Ishikawa (cell line): ENCODE results near the gene RPUSD1.

Experiments used
- CEBPB ChIP-seq: IDR thresholded peaks from 2 replicates; pipeline ENCODE4 v1.6.1; 2012
- CREB1 ChIP-seq: IDR thresholded peaks from 2 replicates; pipeline ENCODE4 v1.6.1; 2012; ENCODE audit warnings: low read depth
- EGR1 ChIP-seq: IDR thresholded peaks from 2 replicates; pipeline ENCODE4 v1.6.1; 2012
- EP300 ChIP-seq: IDR thresholded peaks from 2 replicates; pipeline ENCODE4 v1.6.1; 2012; ENCODE audit warnings: borderline replicate concordance
- FOXM1 ChIP-seq: IDR thresholded peaks from 2 replicates; pipeline ENCODE4 v1.6.1; 2012; ENCODE audit warnings: low read depth, borderline replicate concordance
- MAX ChIP-seq: IDR thresholded peaks from 2 replicates; pipeline ENCODE4 v1.6.1; 2012
- NFIC ChIP-seq: IDR thresholded peaks from 2 replicates; pipeline ENCODE4 v1.6.1; 2012
- RAD21 ChIP-seq: IDR thresholded peaks from 2 replicates; pipeline ENCODE4 v1.6.1; 2012; ENCODE audit warnings: low read depth
- REST ChIP-seq: IDR thresholded peaks from 2 replicates; pipeline ENCODE4 v1.6.1; 2012; ENCODE audit warnings: low read depth, mild to moderate bottlenecking
- TAF1 ChIP-seq: IDR thresholded peaks from 2 replicates; pipeline ENCODE4 v1.6.1; 2012; ENCODE audit warnings: low read depth, mild to moderate bottlenecking
- TCF12 ChIP-seq: IDR thresholded peaks from 2 replicates; pipeline ENCODE4 v1.6.1; 2012; ENCODE audit warnings: low read depth
- TEAD4 ChIP-seq: IDR thresholded peaks from 2 replicates; pipeline ENCODE4 v1.6.1; 2012
- USF1 ChIP-seq: IDR thresholded peaks from 2 replicates; pipeline ENCODE4 v1.6.1; 2012
- YY1 ChIP-seq: IDR thresholded peaks from 2 replicates; pipeline ENCODE4 v1.6.1; 2012; ENCODE audit warnings: low read depth
- ZBTB7A ChIP-seq: IDR thresholded peaks from 2 replicates; pipeline ENCODE4 v1.6.1; 2012; ENCODE audit warnings: low read depth

RPUSD1 gene

DNA sequence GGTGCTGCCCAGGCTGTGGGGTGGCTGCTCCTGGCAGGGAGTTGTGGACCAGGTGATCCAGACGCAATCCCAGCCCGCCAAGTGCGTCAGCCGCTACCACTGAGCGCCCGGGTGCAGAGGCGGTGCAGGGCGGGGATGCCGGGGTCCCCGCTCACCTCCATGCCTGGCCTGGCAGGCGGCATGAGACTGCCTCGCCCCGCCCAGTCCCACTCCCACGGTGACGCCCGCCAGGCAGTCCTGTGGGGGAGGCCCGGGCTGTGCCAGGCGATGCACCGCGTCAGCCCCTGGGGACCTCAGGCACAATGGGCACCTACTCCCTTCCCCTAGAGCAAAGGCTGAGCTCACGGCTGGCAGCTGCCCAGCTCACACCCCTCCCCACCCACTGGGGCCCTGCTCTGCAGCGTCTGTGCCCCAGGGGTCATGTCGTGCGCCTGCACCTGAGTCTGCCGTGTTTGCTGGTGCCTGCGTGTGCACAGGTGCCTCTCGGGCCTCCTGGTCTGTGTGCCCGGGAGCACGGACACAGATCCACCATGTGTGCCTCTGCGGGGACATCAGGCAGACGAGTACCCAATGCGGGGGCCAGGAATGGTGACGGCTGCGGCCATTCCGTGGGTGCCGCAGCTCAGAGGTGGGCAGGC lies 5.3 kb downstream of the RPUSD1 start:
- TF ChIP-seq EGR1 (no peak), TAF1 (no peak), TCF12 (peak; percentile 69; the same call in 1 of the 2 replicates), REST (no peak), CEBPB (no peak), MAX (no peak; the same call in none of the 2 replicates), USF1 (peak; percentile 53; the same call in 1 of the 2 replicates), FOXM1 (no peak), CREB1 (no peak), YY1 (no peak), ZBTB7A (peak; percentile 73; the same call in 1 of the 2 replicates), RAD21 (no peak), EP300 (peak; percentile 31; the same call in 1 of the 2 replicates), NFIC (peak; percentile 82), TEAD4 (0 out of 2 replicates have a peak, but pooled peaks have one; percentile 4)

- TF ChIP-seq TAF1: no peak
These were observed 5.9 kb downstream of the RPUSD1 start for GRCh38 chr16:782258-782657.

DNA sequence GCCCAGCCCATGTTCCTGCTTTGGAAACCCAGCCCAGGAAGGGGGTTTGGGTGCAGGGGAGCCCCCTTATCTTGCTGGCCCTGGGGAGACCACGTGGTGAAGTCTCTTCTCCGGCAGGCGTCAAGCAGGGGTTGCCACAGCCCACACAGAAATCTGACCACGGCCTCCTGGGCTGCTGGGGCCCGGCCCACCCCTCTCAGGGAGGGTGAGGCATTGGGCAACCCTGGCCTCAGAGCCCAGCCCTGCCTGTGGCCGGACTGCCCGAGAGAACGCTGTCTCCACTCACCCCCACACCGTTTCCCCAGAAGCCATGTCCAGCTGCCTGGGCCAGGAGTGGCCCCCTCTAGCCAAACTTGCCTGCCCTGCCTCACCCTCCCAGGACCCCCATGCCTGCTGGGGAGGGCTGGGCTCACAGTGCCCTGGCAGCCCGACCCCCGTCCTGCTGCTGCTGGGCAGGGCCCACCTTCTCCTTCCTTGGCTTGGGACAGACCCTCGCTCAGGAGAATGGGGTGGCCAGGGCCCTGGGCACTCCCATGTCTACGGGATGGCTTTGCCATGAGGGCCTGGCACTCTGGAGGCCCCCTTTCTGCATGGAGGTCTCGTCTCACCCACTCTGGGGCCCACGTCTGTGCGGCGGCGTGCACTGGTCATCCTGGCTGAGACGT lies 6.7 kb downstream of the RPUSD1 start:
- TF ChIP-seq NFIC (no peak), TAF1 (no peak), YY1 (no peak), TCF12 (no peak), RAD21 (no peak), FOXM1 (no peak), ZBTB7A (no peak), CREB1 (no peak), REST (no peak), EGR1 (no peak), CEBPB (no peak)

GRCh38 chr16:780296-780695 lies 7.9 kb downstream of the RPUSD1 start:
- no peak for TF ChIP-seq NFIC
- no peak for TF ChIP-seq CEBPB
- no peak for TF ChIP-seq CREB1
- no peak for TF ChIP-seq EP300
- no peak for TF ChIP-seq TAF1
- no peak for TF ChIP-seq USF1
- TF ChIP-seq FOXM1: no peak

DNA sequence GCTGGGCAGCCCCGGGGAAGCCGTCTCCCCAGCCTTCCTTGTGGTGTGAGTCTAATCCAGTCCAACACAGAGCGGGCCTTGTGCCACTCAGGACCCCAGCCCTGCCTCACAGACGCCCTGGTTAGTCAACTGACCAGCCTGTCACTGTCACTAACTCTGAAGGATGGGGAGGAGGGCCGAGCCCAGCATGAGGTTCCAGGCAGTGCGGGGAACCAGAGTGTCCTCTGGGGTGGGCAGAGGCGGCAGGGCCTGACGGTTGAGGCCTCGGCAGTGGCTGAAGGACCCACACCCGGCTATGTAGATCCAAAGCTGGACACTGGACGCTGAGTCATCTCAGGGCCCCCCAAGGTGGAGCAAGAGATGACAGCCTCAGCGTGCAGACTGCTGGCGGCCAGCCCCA lies 8.6 kb downstream of the RPUSD1 start:
- TF ChIP-seq CEBPB (no peak), FOXM1 (no peak), TAF1 (no peak), USF1 (no peak), ZBTB7A (no peak)

DNA sequence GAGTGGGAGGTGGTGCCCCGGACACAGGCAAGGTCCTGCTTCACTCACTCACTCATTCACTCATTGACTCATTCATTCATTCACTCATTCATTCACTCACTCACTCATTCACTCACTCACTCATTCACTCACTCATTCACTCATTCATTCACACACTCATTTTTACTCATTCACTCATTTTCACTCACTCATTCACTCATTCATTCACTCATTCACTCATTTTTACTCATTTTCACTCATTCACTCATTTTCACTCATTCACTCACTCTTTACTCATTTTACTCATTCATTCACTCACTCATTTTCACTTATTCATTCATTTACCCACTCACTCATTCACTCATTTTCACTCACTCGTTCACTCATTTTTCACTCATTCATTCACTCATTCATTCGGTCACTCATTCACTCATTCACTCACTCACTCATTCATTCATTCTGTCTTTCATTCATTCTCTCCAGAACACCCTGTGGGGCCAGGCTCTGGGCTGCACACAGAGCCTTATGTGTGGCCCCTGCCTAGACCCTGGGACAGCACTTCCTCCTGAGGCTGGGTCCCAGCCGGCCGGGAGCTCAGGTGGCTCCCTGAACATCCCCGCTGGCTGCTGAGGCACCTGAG lies 9.2 kb downstream of the RPUSD1 start:
- TF ChIP-seq NFIC (no peak), USF1 (no peak), YY1 (no peak), MAX (no peak)
